ENCODE measurements around the gene TMEM63C. TPM values are rescaled to one million over a fixed set of nuclear protein-coding genes. Genes with fewer than 3 reads are reported as not detected.

The TMEM63C gene
- total and polyA plus RNA-seq, 4 experiments from 2014 or later, result 0.36 to 1.7 TPM; not detected in 2

GRCh38 chr14:77225892-77226557 is 44.4 kb downstream of the TMEM63C start:
- Histone ChIP-seq H3K9me3 (ENCODE audit: control insufficient read depth in 1 of 2, low read length in 2 of 2) (no peaks in the 10 kb centered on the region), H3K27ac (ENCODE audit: low read depth, low read length) (no peak overlapping the region), H3K27me3 (ENCODE audit: insufficient read depth, low read length) (no peaks in the 10 kb centered on the region), H3K4me3 (ENCODE audit: low read length in 2 of 2) (no peak overlapping the region), H3K4me1 (ENCODE audit: insufficient read depth, low read length) (no peaks in the 10 kb centered on the region), H3K36me3 (ENCODE audit: insufficient read depth, low read length) (no peaks in the 10 kb centered on the region)
- peaks cover 6% of the 10 kb centered on the region in 2 donors for H3K27me3 Mint-ChIP-seq
- ChIA-PET CTCF (ENCODE audit: partially characterized antibody) (no interaction called here), POLR2A (ENCODE audit: partially characterized antibody) (no interaction called here)
- H3K9me3 Mint-ChIP-seq, result peaks cover 0 to 3% (median 0%) of the 10 kb centered on the region in 8 donors
- no peak overlapping the region for H3K4me3 Mint-ChIP-seq
- intact Hi-C loops (cut with micrococcal nuclease), result no loop called here
- no peak for DNase-seq
- no peak overlapping the region for H3K27ac Mint-ChIP-seq
- peaks cover 0 to 4% of the 10 kb centered on the region in 2 donors for H3K36me3 Mint-ChIP-seq
- H3K4me1 Mint-ChIP-seq, result peaks cover 0 to 5% (median 3%) of the 10 kb centered on the region in 4 donors

- H3K9me3 Mint-ChIP-seq, result peaks cover 0 to 2% (median 0%) of the 10 kb centered on the region in 8 donors
- Histone ChIP-seq H3K27me3 (ENCODE audit: insufficient read depth, low read length) (no peaks in the 10 kb centered on the region), H3K4me3 (ENCODE audit: low read length in 2 of 2) (no peak overlapping the region), H3K9me3 (ENCODE audit: control insufficient read depth in 1 of 2, low read length in 2 of 2) (no peaks in the 10 kb centered on the region), H3K4me1 (ENCODE audit: insufficient read depth, low read length) (no peaks in the 10 kb centered on the region), H3K36me3 (ENCODE audit: insufficient read depth, low read length) (no peaks in the 10 kb centered on the region), H3K27ac (ENCODE audit: low read depth, low read length) (no peak overlapping the region)
- ChIA-PET POLR2A (ENCODE audit: partially characterized antibody) (no interaction called here), CTCF (ENCODE audit: partially characterized antibody) (interaction anchor here (0.6 kb wide), 1 partner anchor 315 kb away, joined by 3 read pairs; no protein-coding TSS in a partner anchor)
- intact Hi-C loops (cut with micrococcal nuclease), result no loop called here
- H3K36me3 Mint-ChIP-seq, result peaks cover 0 to 4% of the 10 kb centered on the region in 2 donors
- DNase-seq, result no peak
- peaks cover 0 to 4% (median 2%) of the 10 kb centered on the region in 4 donors for H3K4me1 Mint-ChIP-seq
- peaks cover 2 to 5% of the 10 kb centered on the region in 2 donors for H3K27me3 Mint-ChIP-seq
- H3K4me3 Mint-ChIP-seq, result no peak overlapping the region
- H3K27ac Mint-ChIP-seq, result no peak overlapping the region
These were observed 46.5 kb downstream of the TMEM63C start for GRCh38 chr14:77228056-77228455.

GRCh38 chr14:77230914-77231313 is 49.3 kb downstream of the TMEM63C start:
- Histone ChIP-seq H3K9me3 (ENCODE audit: control insufficient read depth in 1 of 2, low read length in 2 of 2) (no peaks in the 10 kb centered on the region), H3K27ac (ENCODE audit: low read depth, low read length) (no peak overlapping the region), H3K4me3 (ENCODE audit: low read length in 2 of 2) (no peak overlapping the region), H3K36me3 (ENCODE audit: insufficient read depth, low read length) (no peaks in the 10 kb centered on the region), H3K4me1 (ENCODE audit: insufficient read depth, low read length) (no peaks in the 10 kb centered on the region), H3K27me3 (ENCODE audit: insufficient read depth, low read length) (no peaks in the 10 kb centered on the region)
- POLR2A ChIA-PET (ENCODE audit: partially characterized antibody), result no interaction called here
- CTCF ChIA-PET (ENCODE audit: partially characterized antibody), result no interaction called here
- no peak for DNase-seq
- intact Hi-C loops (cut with micrococcal nuclease), result no loop called here
- Mint-ChIP-seq H3K36me3 (peaks cover 0 to 4% of the 10 kb centered on the region in 2 donors), H3K27ac (no peak overlapping the region), H3K9me3 (peaks cover 0 to 2% (median 0%) of the 10 kb centered on the region in 8 donors), H3K4me3 (no peak overlapping the region), H3K4me1 (peaks cover 0 to 2% (median under 1%) of the 10 kb centered on the region in 4 donors), H3K27me3 (peaks cover 0 to 9% of the 10 kb centered on the region in 2 donors)

- Mint-ChIP-seq H3K27me3 (peaks cover 0 to 9% of the 10 kb centered on the region in 2 donors), H3K27ac (no peak overlapping the region), H3K36me3 (peaks cover 0 to 4% of the 10 kb centered on the region in 2 donors), H3K4me1 (peaks cover 0 to 2% (median 0%) of the 10 kb centered on the region in 4 donors), H3K4me3 (no peak overlapping the region), H3K9me3 (peaks cover 0 to 2% (median 0%) of the 10 kb centered on the region in 8 donors)
- Histone ChIP-seq H3K36me3 (ENCODE audit: insufficient read depth, low read length) (no peaks in the 10 kb centered on the region), H3K9me3 (ENCODE audit: control insufficient read depth in 1 of 2, low read length in 2 of 2) (no peaks in the 10 kb centered on the region), H3K4me3 (ENCODE audit: low read length in 2 of 2) (no peak overlapping the region), H3K4me1 (ENCODE audit: insufficient read depth, low read length) (no peaks in the 10 kb centered on the region), H3K27ac (ENCODE audit: low read depth, low read length) (no peak overlapping the region), H3K27me3 (ENCODE audit: insufficient read depth, low read length) (no peaks in the 10 kb centered on the region)
- intact Hi-C loops (cut with micrococcal nuclease), result no loop called here
- POLR2A ChIA-PET (ENCODE audit: partially characterized antibody), result no interaction called here
- DNase-seq, result no peak
- CTCF ChIA-PET (ENCODE audit: partially characterized antibody), result no interaction called here
These were observed 50.1 kb downstream of the TMEM63C start for GRCh38 chr14:77231721-77232120.

- ChIA-PET POLR2A (ENCODE audit: partially characterized antibody) (no interaction called here), CTCF (ENCODE audit: partially characterized antibody) (no interaction called here)
- Mint-ChIP-seq H3K36me3 (no peaks in the 10 kb centered on the region), H3K4me3 (no peak overlapping the region), H3K4me1 (no peaks in the 10 kb centered on the region), H3K9me3 (no peaks in the 10 kb centered on the region), H3K27me3 (peaks cover 0 to 5% of the 10 kb centered on the region in 2 donors), H3K27ac (no peak overlapping the region)
- Histone ChIP-seq H3K4me3 (ENCODE audit: low read length in 2 of 2) (no peak overlapping the region), H3K36me3 (ENCODE audit: insufficient read depth, low read length) (no peaks in the 10 kb centered on the region), H3K9me3 (ENCODE audit: control insufficient read depth in 1 of 2, low read length in 2 of 2) (no peaks in the 10 kb centered on the region), H3K27me3 (ENCODE audit: insufficient read depth, low read length) (no peaks in the 10 kb centered on the region), H3K27ac (ENCODE audit: low read depth, low read length) (no peak overlapping the region), H3K4me1 (ENCODE audit: insufficient read depth, low read length) (no peaks in the 10 kb centered on the region)
- no peak for DNase-seq
- intact Hi-C loops (cut with micrococcal nuclease), result no loop called here
These were observed 55.2 kb downstream of the TMEM63C start for GRCh38 chr14:77236814-77237213.

- ChIA-PET CTCF (ENCODE audit: partially characterized antibody) (no interaction called here), POLR2A (ENCODE audit: partially characterized antibody) (no interaction called here)
- no peaks in the 10 kb centered on the region for H3K4me1 ChIP-seq (ENCODE audit: insufficient read depth, low read length)
- Mint-ChIP-seq H3K4me3 (no peak overlapping the region), H3K27me3 (peaks cover 0 to 5% of the 10 kb centered on the region in 2 donors), H3K27ac (no peak overlapping the region), H3K4me1 (no peaks in the 10 kb centered on the region), H3K9me3 (no peaks in the 10 kb centered on the region), H3K36me3 (no peaks in the 10 kb centered on the region)
- H3K27ac ChIP-seq (ENCODE audit: low read depth, low read length), result no peak overlapping the region
- intact Hi-C loops (cut with micrococcal nuclease), result no loop called here
- no peak overlapping the region for H3K4me3 ChIP-seq (ENCODE audit: low read length in 2 of 2)
- H3K36me3 ChIP-seq (ENCODE audit: insufficient read depth, low read length), result no peaks in the 10 kb centered on the region
- DNase-seq, result no peak
- no peaks in the 10 kb centered on the region for H3K27me3 ChIP-seq (ENCODE audit: insufficient read depth, low read length)
- no peaks in the 10 kb centered on the region for H3K9me3 ChIP-seq (ENCODE audit: control insufficient read depth in 1 of 2, low read length in 2 of 2)
These were observed 56.8 kb downstream of the TMEM63C start for GRCh38 chr14:77238356-77238755.

- Histone ChIP-seq H3K27ac (ENCODE audit: low read depth, low read length) (no peak overlapping the region), H3K4me1 (ENCODE audit: insufficient read depth, low read length) (no peaks in the 10 kb centered on the region), H3K9me3 (ENCODE audit: control insufficient read depth in 1 of 2, low read length in 2 of 2) (no peaks in the 10 kb centered on the region), H3K27me3 (ENCODE audit: insufficient read depth, low read length) (no peaks in the 10 kb centered on the region), H3K4me3 (ENCODE audit: low read length in 2 of 2) (no peak overlapping the region), H3K36me3 (ENCODE audit: insufficient read depth, low read length) (no peaks in the 10 kb centered on the region)
- intact Hi-C loops (cut with micrococcal nuclease), result no loop called here
- Mint-ChIP-seq H3K4me1 (peaks cover 0 to 1% (median 0%) of the 10 kb centered on the region in 4 donors), H3K27ac (no peak overlapping the region), H3K4me3 (no peak overlapping the region), H3K9me3 (no peaks in the 10 kb centered on the region), H3K36me3 (no peaks in the 10 kb centered on the region), H3K27me3 (peaks cover 0 to 2% of the 10 kb centered on the region in 2 donors)
- ChIA-PET POLR2A (ENCODE audit: partially characterized antibody) (no interaction called here), CTCF (ENCODE audit: partially characterized antibody) (no interaction called here)
- no peak for DNase-seq
These were observed 57.4 kb downstream of the TMEM63C start for GRCh38 chr14:77238996-77239395.

Data from CD4-positive, alpha-beta memory T cell (primary cell).